ENCODE data around the gene LMBRD2. TPM values are rescaled to one million over a fixed set of nuclear protein-coding genes. Genes with fewer than 3 reads are reported as not detected.

Gene LMBRD2
- total and polyA plus RNA-seq, 10 of the 15 experiments (the other 5 are each of a cell fraction or from before 2014, with no cell fraction given), result 0.90 to 9.8 (median 6.5) TPM

- TF ChIP-seq SUPT20H (IDR thresholded peaks at IDR 0.05; ENCODE audit: borderline replicate concordance, control insufficient read depth, low read depth, low read length) (no peak), HDGF (IDR thresholded peaks at IDR 0.05) (no peak), TARDBP (IDR thresholded peaks at IDR 0.05; ENCODE audit: borderline replicate concordance) (no peak), RCOR1 (conservative IDR thresholded peaks at IDR 0.05; ENCODE audit: low read depth, low read length) (no peak), ZZZ3 (IDR thresholded peaks at IDR 0.05; ENCODE audit: control insufficient read depth, insufficient read length, low read depth) (no peak), RB1 (IDR thresholded peaks at IDR 0.05; ENCODE audit: borderline replicate concordance) (no peak), BACH1 (IDR thresholded peaks at IDR 0.05; ENCODE audit: borderline replicate concordance) (no peak), ELK1 (IDR thresholded peaks at IDR 0.05; ENCODE audit: low read depth, low read length) (no peak), PBX3 (IDR thresholded peaks at IDR 0.05; ENCODE audit: insufficient replicate concordance, low read depth, low read length) (peak; percentile 54), MEF2B (IDR thresholded peaks at IDR 0.05; ENCODE audit: partially characterized antibody, poor library complexity, severe bottlenecking) (no peak), ZNF24 (IDR thresholded peaks at IDR 0.05) (no peak), NBN (IDR thresholded peaks at IDR 0.05) (no peak), HDAC2 (IDR thresholded peaks at IDR 0.05) (no peak), CHD1 (IDR thresholded peaks at IDR 0.05; ENCODE audit: low read depth, low read length) (no peak), EP300 (IDR thresholded peaks at IDR 0.05; ENCODE audit: borderline replicate concordance in 1 of 2, control insufficient read depth in 1 of 2, low read depth in 2 of 2, low read length in 2 of 2) (no peak), NFYA (IDR thresholded peaks at IDR 0.05; ENCODE audit: borderline replicate concordance, low read depth, low read length) (no peak), SREBF2 (IDR thresholded peaks at IDR 0.05; ENCODE audit: low read length) (no peak), USF1 (IDR thresholded peaks at IDR 0.05; ENCODE audit: borderline replicate concordance, extremely low read length, insufficient read depth, low read depth, low read length) (no peak), SIN3A (IDR thresholded peaks at IDR 0.05; ENCODE audit: low read depth, low read length) (peak; percentile 53; the same call in 1 of the 2 replicates), EGR1 (IDR thresholded peaks at IDR 0.05; ENCODE audit: borderline replicate concordance in 1 of 2, low read depth in 2 of 2, low read length in 2 of 2) (no peak), IKZF2 (IDR thresholded peaks at IDR 0.05) (no peak), MTA2 (IDR thresholded peaks at IDR 0.05; ENCODE audit: low read depth) (no peak), ZSCAN29 (IDR thresholded peaks at IDR 0.05) (no peak), ATF7 (IDR thresholded peaks at IDR 0.05; ENCODE audit: low read depth) (no peak), TAF1 (IDR thresholded peaks at IDR 0.05; ENCODE audit: borderline replicate concordance, low read depth, low read length) (peak; percentile 65; the same call in 1 of the 2 replicates), ATF3 (IDR thresholded peaks at IDR 0.05; ENCODE audit: borderline replicate concordance, extremely low read depth, low read depth, low read length) (no peak), NRF1 (conservative IDR thresholded peaks at IDR 0.05; ENCODE audit: low read depth, low read length) (no peak), KDM1A (IDR thresholded peaks at IDR 0.05; ENCODE audit: borderline replicate concordance) (no peak)
These were observed 832 bp downstream of the LMBRD2 start (continued) for GRCh38 chr5:36150676-36151433.
